Mesodermal cell (in vitro differentiated cells): ENCODE measurements around the gene SSX2IP. TPM values are rescaled to one million over a fixed set of nuclear protein-coding genes. Genes with fewer than 3 reads are reported as not detected.
"Not testable (repeated sequence)": the region's sequence is repeated elsewhere in the genome, so short reads cannot be mapped to it uniquely, and the experiment has no call there.

Source experiments
- H3K27ac ChIP-seq: 2 replicates; pipeline ENCODE4 v1.7.0; 2013; ENCODE audit warnings: mild to moderate bottlenecking, low read depth, low read length, moderate library complexity; ENCODE audit not compliant: severe bottlenecking
- H3K36me3 ChIP-seq: 2 replicates; pipeline ENCODE4 v1.7.1; 2013; ENCODE audit warnings: mild to moderate bottlenecking, low read length, moderate library complexity; ENCODE audit not compliant: control insufficient read depth, insufficient read depth
- H3K4me1 ChIP-seq: one replicate; pipeline ENCODE4 v1.7.1; 2013; ENCODE audit warnings: mild to moderate bottlenecking, low read length; ENCODE audit not compliant: insufficient read depth, control insufficient read depth, poor library complexity, severe bottlenecking
- H3K4me3 ChIP-seq: 2 replicates; pipeline ENCODE4 v1.7.0; 2013; ENCODE audit warnings: low read length, control low read depth, mild to moderate bottlenecking; ENCODE audit not compliant: insufficient read depth, poor library complexity, severe bottlenecking; ENCODE audit errors: extremely low read depth
- H3K9me3 ChIP-seq: 2 replicates; pipeline ENCODE4 v1.7.1; 2013; ENCODE audit warnings: mild to moderate bottlenecking, low read length, moderate library complexity; ENCODE audit not compliant: control insufficient read depth
- WGBS, 2 experiments: methylation state at CpG; one replicate each; pipeline ENCODE4 v1.1.5; 2013; ENCODE audit warnings: missing lambda C conversion rate in 2 of 2; ENCODE audit not compliant: insufficient coverage in 2 of 2; 5-methylcytosine and 5-hydroxymethylcytosine counted together
- polyA plus RNA-seq, 2 experiments: library from polyadenylated mRNA; stranded (reverse); fragments of 50-300 nt; gene quantifications; one replicate each; pipeline ENCODE4 v1.2.3, GENCODE V29; 2013

SSX2IP gene, protein sequence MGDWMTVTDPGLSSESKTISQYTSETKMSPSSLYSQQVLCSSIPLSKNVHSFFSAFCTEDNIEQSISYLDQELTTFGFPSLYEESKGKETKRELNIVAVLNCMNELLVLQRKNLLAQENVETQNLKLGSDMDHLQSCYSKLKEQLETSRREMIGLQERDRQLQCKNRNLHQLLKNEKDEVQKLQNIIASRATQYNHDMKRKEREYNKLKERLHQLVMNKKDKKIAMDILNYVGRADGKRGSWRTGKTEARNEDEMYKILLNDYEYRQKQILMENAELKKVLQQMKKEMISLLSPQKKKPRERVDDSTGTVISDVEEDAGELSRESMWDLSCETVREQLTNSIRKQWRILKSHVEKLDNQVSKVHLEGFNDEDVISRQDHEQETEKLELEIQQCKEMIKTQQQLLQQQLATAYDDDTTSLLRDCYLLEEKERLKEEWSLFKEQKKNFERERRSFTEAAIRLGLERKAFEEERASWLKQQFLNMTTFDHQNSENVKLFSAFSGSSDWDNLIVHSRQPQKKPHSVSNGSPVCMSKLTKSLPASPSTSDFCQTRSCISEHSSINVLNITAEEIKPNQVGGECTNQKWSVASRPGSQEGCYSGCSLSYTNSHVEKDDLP
- polyA plus RNA-seq (2013, experiment 1 of 2), result 11.5 TPM
- polyA plus RNA-seq (2013, experiment 2 of 2), result 16.1 TPM

DNA sequence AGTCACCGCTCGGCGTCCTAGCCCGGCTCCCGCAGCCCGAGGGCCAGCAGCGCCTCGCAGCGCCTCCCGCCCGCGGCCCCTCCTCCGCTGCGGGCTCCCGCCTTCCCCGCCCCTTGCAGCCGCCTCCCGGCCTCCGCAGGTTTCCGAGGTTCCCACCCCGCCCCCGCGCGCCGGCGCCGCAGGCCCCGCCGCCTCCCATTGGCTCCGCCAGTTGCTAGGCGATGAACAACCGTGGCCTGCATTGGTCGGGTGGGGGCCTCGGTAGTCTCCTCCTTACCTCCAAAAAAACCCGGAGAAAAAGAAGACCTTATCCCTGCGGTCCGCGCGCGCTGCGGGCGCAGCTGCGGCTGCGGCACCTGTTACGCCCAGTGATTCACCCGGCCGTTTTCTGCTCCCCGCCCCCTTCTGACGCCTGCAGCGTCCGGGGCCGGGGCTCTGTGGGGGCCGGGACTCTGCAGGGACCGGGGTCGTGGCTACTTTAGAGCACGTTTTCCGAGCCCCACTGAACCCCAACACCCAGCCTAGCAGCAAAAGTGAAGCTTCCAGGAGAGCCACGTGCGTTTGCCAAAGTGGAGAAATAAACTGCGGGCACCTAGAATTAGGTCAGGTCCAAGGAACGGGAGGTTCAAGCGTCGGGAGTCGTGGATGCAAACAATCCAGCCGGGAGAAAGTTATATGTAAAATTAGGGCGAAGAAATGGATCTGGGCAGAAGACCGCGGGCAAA, at the start of gene SSX2IP:
TSS of gene SSX2IP (minus strand) at position 65 of the 725 bp plus-strand sequence. CDS start 19,242 bp downstream, outside the sequence.
- 0% methylated on average over 42 to 53 of the region's 68 CpGs for WGBS, 2 experiments
- peaks cover 3% of the 10 kb centered on the region for H3K4me1 ChIP-seq
- H3K36me3 ChIP-seq, result no peaks in the 10 kb centered on the region
- peak within 1 kb of the TSS; percentile 69 for H3K4me3 ChIP-seq
- H3K9me3 ChIP-seq, result no peaks in the 10 kb centered on the region
- peak within 1 kb of the TSS; percentile 26 for H3K27ac ChIP-seq

DNA sequence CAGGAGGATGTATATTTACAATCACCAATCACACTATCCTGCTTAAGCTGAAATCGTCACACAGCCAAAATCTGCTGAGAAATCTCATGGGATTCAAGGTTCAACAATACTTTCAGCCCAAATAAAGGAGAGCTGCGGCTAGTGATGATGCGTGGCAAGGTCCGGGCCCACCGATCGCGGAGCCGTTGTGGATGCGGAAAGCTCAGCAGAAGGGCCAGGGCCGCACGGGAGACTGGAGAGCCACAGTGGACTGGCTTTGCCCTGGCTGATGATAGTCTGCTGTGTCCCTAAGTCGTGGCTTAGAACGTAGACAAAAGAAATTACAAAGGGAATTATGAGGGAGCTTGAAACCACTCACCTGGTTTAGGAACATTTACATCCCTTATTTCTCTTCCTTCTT, 48.0 kb upstream of the SSX2IP start:
- Histone ChIP-seq H3K27ac (no peak overlapping the region), H3K36me3 (no peaks in the 10 kb centered on the region), H3K4me1 (peaks cover 8% of the 10 kb centered on the region), H3K9me3 (peaks cover 5% of the 10 kb centered on the region), H3K4me3 (no peak overlapping the region)
- whole genome bisulfite sequencing, 2 experiments, result 93 to 94% methylated on average over 11 of the region's 13 CpGs

DNA sequence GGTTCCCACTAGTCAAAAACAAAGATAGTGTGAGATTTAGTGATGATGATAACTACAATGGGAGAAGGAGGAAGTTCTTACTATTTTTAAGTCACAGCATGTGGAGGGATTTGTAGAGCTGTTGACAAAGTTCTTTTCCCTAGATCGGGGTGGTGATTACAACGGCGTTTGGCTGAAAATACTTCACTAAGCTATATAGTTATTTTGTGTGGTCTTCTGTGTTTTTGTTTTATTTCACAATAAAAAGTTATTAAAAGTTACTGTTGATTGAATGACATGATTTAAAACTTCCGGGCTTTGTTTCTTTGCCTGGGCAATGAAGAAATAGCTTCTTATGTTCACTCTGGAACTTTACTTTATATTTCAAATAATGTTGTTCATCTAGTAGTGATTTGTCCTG, 47.3 kb upstream of the SSX2IP start:
- H3K36me3 ChIP-seq, result no peaks in the 10 kb centered on the region
- peaks cover 5% of the 10 kb centered on the region for H3K9me3 ChIP-seq
- H3K4me1 ChIP-seq, result peaks cover 8% of the 10 kb centered on the region
- H3K4me3 ChIP-seq, result no peak overlapping the region
- H3K27ac ChIP-seq, result no peak overlapping the region
- WGBS, 2 experiments, result no CpG with 5 or more reads among the region's 4 CpGs

DNA sequence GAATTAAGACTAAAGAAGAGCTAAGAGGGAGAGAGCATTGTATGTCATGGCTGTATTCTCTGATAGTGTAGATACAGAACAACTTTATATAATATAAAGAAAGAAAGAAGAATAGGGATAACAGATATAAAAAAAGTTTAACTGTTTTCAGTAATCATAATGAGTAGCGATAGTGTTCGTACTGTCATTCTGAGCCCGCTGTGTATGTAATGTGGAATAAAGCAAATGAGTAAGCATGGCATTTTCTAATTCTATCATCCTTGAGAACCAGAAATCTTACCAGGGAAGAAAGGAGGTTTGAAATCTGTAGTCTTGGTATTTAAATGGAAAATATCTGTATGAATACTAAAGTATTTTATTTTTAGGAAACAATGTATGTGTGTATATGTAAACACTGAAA, 46.7 kb upstream of the SSX2IP start:
- Histone ChIP-seq H3K4me1 (peaks cover 8% of the 10 kb centered on the region), H3K27ac (no peak overlapping the region), H3K9me3 (peaks cover 5% of the 10 kb centered on the region), H3K36me3 (no peaks in the 10 kb centered on the region), H3K4me3 (no peak overlapping the region)
- WGBS, 2 experiments, result 100% methylated on average over 1 to 2 of the region's 3 CpGs

DNA sequence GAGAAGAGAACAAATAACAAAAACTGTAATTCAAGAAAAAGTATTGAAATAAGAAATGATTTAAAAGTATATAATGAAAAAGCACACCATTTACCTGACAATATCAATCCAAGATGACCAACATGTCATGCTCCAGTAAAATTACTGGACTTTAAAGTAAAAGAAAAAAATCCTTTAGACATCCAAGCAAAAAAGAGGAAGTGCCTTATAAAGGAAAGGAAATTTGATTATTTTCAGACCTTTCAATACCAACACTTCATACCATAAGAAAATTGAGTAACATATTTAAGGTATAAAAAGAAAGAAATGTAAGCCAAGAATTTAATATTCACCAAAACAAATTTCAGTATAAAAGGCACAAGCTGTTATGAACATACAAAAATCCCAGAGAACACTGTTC, 46.2 kb upstream of the SSX2IP start:
- H3K4me3 ChIP-seq, result no peak overlapping the region
- peaks cover 5% of the 10 kb centered on the region for H3K9me3 ChIP-seq
- H3K27ac ChIP-seq, result no peak overlapping the region
- peaks cover 8% of the 10 kb centered on the region for H3K4me1 ChIP-seq
- no peaks in the 10 kb centered on the region for H3K36me3 ChIP-seq

DNA sequence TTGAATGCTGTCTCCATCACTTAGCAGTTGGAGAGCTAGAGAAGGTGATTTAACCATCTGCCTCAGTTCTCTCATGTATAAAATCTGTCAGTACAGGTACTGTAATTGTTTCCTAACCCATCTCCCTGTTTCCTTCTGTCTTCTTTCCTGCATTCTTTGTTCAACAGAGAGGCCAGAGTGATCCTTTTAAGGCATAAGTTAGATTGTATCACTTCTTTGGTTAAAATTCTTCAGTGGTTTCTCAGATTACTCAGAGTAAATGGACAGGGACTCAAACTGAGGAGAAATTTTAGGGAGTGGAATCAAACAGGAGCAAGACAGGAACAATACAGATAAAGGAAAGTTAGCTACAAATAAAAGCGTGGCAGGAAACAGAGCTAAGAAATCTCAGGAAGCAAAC, 45.2 kb upstream of the SSX2IP start:
- WGBS, 2 experiments, result 80% methylated on average over 1 of the region's 1 CpG; no CpG with 5 or more reads in 1 of the 2 experiments
- Histone ChIP-seq H3K4me3 (no peak overlapping the region), H3K4me1 (peaks cover 8% of the 10 kb centered on the region), H3K36me3 (no peaks in the 10 kb centered on the region), H3K27ac (peak overlapping the region; percentile 43), H3K9me3 (peaks cover 5% of the 10 kb centered on the region)

DNA sequence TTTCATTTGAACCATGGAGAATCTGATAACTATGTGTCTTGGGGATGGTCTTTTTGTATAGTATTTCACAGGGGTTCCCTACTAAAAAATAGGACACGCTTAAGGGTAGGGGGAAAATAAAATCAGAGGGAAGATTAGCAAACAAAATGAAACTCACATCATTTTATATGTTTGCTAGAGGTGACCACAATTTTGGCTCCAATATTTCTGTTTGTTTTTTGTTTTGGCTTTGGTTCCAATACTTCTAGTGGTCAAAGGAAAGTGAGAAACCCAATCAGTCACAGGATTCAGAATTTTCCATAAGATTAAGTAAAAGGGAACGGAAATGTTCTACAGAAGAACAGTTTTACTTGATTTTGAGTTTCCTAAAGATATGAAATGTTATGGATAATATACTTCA, 42.3 kb upstream of the SSX2IP start:
- peaks cover 5% of the 10 kb centered on the region for H3K9me3 ChIP-seq
- H3K4me3 ChIP-seq, result no peak overlapping the region
- no peak overlapping the region for H3K27ac ChIP-seq
- no CpG with 5 or more reads among the region's 2 CpGs for WGBS, 2 experiments
- H3K4me1 ChIP-seq, result peaks cover 5% of the 10 kb centered on the region
- no peaks in the 10 kb centered on the region for H3K36me3 ChIP-seq

DNA sequence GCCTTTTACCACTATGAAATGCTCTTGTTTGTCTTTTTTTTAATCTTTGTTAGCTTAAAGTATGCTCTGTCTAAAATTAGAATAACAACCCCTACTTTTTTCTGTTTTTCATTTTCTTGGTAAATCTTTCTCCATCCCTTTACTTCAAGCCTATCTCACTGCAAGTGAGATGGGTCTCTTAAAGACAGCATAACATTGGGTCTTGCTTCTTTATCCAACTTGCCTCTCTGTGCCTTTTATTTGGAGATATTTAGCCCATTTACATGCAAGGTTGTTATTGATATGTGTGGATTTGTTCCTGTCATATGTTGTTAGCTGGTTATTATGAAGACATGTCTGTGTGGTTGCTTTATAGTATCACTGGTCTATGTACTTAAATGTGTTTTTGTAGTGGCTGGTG, 41.3 kb upstream of the SSX2IP start:
- H3K36me3 ChIP-seq, result no peaks in the 10 kb centered on the region
- H3K9me3 ChIP-seq, result peaks cover 5% of the 10 kb centered on the region
- H3K4me3 ChIP-seq, result no peak overlapping the region
- H3K4me1 ChIP-seq, result peaks cover 8% of the 10 kb centered on the region
- no peak overlapping the region for H3K27ac ChIP-seq

DNA sequence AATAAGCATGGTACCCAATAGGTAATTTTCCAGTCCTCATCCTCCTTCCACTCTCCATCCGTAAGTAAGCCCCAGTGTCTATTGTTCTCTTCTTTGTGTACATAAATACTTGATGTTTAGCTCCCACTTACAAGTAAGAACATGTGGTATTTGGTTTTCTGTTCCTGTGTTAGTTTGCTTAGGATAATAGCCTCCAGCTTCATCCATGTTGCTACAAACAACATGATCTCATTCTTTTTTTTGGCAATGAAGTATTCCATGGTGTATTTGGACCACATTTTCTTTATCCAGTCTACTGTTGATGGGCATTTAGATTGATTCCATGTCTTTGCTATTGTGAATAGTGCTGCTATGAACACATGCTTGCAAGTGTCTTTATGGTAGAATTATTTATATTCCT, 37.5 kb upstream of the SSX2IP start:
- H3K27ac ChIP-seq, H3K4me1 ChIP-seq, H3K4me3 ChIP-seq, H3K9me3 ChIP-seq, H3K36me3 ChIP-seq: not testable (repeated sequence)
- WGBS, 2 experiments, result no CpG with 5 or more reads among the region's 1 CpG

DNA sequence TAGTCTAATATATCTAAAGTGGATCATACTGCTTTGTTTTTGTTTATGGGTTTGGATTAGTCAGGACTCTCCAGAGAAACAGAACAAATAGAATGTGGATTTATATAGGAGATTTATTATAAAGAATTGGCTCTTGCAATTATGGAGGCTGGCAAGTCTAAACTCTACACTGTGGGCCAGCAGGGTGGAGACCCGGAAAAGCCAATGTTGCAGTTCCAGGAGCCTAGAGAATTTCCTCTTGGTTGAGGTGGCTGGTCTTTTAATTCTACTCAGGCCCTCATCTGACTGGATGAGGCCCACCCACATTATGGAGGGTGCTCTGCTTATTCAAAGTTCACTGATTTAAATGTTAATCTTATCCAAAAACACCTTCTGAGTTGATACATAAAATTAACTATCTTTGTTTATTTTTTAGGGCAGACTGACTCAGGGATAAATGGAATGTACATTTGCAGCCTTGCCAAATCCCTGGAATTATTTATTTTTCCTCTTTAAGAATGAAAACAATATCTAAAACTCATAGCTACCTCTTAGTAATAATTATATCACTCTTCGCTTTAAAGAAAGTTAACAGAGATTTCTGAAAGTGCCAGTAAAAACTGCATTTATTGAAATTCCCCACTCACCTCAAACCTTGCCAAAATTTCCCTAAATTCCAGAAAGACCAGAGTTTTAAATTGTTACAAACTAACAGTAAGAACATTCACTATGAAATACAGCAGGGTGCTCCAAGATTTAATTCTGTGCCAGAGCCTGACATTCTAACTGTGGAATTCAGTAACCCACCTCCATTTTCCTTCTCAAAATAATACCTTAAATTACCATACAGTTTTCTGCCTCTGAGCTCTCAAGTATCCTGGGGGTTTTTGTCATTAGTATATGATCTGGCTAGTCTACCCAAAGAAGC, 36.6 kb upstream of the SSX2IP start:
- no peak overlapping the region for H3K4me3 ChIP-seq
- H3K36me3 ChIP-seq, result no peaks in the 10 kb centered on the region
- 100% methylated on average over 2 of the region's 2 CpGs; no CpG with 5 or more reads in 1 of the 2 experiments for WGBS, 2 experiments
- no peak overlapping the region for H3K27ac ChIP-seq
- H3K4me1 ChIP-seq, result peaks cover 6% of the 10 kb centered on the region
- H3K9me3 ChIP-seq, result peaks cover 5% of the 10 kb centered on the region
